Retina (tissue), 1 donor: ENCODE data around the gene ATXN7L3.

Experiments used
- DNase-seq: peaks from one replicate; pipeline ENCODE4 v3.0.0-alpha.2; 2016

ATXN7L3 gene

GRCh38 chr17:44198721-44199552 lies 747 bp downstream of the ATXN7L3 start:
- DNase-seq = peak; percentile 60

- DNase-seq = no peak
Measured at GRCh38 chr17:44197980-44198720, 1.5 kb downstream of the ATXN7L3 start.

- no peak for DNase-seq
Measured at GRCh38 chr17:44197107-44197506, 2.6 kb downstream of the ATXN7L3 start.

- no peak for DNase-seq
Measured at GRCh38 chr17:44193326-44194084, 6.2 kb downstream of the ATXN7L3 start.

- DNase-seq = no peak
Measured at GRCh38 chr17:44192750-44193149, 6.9 kb downstream of the ATXN7L3 start.

- DNase-seq = no peak
Measured at GRCh38 chr17:44191941-44192496, 7.7 kb downstream of the ATXN7L3 start.

- DNase-seq = no peak
Measured at GRCh38 chr17:44191369-44191768, 8.3 kb downstream of the ATXN7L3 start.

GRCh38 chr17:44190481-44190880 lies 9.2 kb downstream of the ATXN7L3 start:
- no peak for DNase-seq

- no peak for DNase-seq
Measured at GRCh38 chr17:44188576-44189403, 10.9 kb downstream of the ATXN7L3 start.

GRCh38 chr17:44187131-44187899 lies 12.4 kb downstream of the ATXN7L3 start:
- DNase-seq = no peak

- peak; percentile 98 for DNase-seq
Measured at GRCh38 chr17:44186307-44187130, 13.2 kb downstream of the ATXN7L3 start, which contains the start of gene TMUB2. Gene TMUB2, plus strand, starts transcription at chr17:44186972. Its CDS starts 737 bp downstream, at chr17:44187709.

GRCh38 chr17:44184212-44184810 lies 15.4 kb downstream of the ATXN7L3 start:
- DNase-seq = no peak

GRCh38 chr17:44183024-44183423 lies 16.7 kb downstream of the ATXN7L3 start:
- no peak for DNase-seq

GRCh38 chr17:44178133-44178532 lies 21.6 kb downstream of the ATXN7L3 start:
- DNase-seq = no peak

- no peak for DNase-seq
Measured at GRCh38 chr17:44177640-44178039, 22.0 kb downstream of the ATXN7L3 start.

- DNase-seq = no peak
Measured at GRCh38 chr17:44176671-44177501, 22.8 kb downstream of the ATXN7L3 start.

GRCh38 chr17:44176257-44176656 lies 23.4 kb downstream of the ATXN7L3 start:
- no peak for DNase-seq

GRCh38 chr17:44174427-44174826 lies 25.3 kb downstream of the ATXN7L3 start:
- DNase-seq = no peak

GRCh38 chr17:44171931-44172455 lies 27.7 kb downstream of the ATXN7L3 start:
- DNase-seq = no peak
